NCI-H2171 treated with DMSO at 0.1 percent for 48 hours (cell line): Measurements from ENCODE around the gene MTF1.

ENCODE experiments used
- DNase-seq: peaks from one replicate; lab custom pipeline; 2025; lab: John Stamatoyannopoulos, UW

MTF1 gene

GRCh38 chr1:37867784-37868183 is 8.4 kb upstream of the MTF1 start:
- DNase-seq: no peak

GRCh38 chr1:37866491-37866890 is 7.1 kb upstream of the MTF1 start:
- no peak for DNase-seq

- no peak for DNase-seq
Measured at GRCh38 chr1:37865348-37866120, 6.1 kb upstream of the MTF1 start.

- DNase-seq: no peak
Measured at GRCh38 chr1:37862330-37862729, 2.9 kb upstream of the MTF1 start.

- no peak for DNase-seq
Measured at GRCh38 chr1:37861151-37861550, 1.8 kb upstream of the MTF1 start.

GRCh38 chr1:37860346-37860666 is 914 bp upstream of the MTF1 start:
- DNase-seq: no peak

- DNase-seq: no peak
Measured at GRCh38 chr1:37858931-37859506, 373 bp downstream of the MTF1 start.

GRCh38 chr1:37854406-37854805 is 5.0 kb downstream of the MTF1 start:
- no peak for DNase-seq

GRCh38 chr1:37853157-37853556 is 6.2 kb downstream of the MTF1 start:
- no peak for DNase-seq

GRCh38 chr1:37851782-37852210 is 7.6 kb downstream of the MTF1 start:
- DNase-seq: no peak

- no peak for DNase-seq
Measured at GRCh38 chr1:37851262-37851661, 8.1 kb downstream of the MTF1 start.

- no peak for DNase-seq
Measured at GRCh38 chr1:37850352-37850955, 8.9 kb downstream of the MTF1 start.

GRCh38 chr1:37849480-37849879 is 9.9 kb downstream of the MTF1 start:
- DNase-seq: no peak

- DNase-seq: no peak
Measured at GRCh38 chr1:37846647-37847339, 12.6 kb downstream of the MTF1 start.

- DNase-seq: no peak
Measured at GRCh38 chr1:37845786-37846185, 13.6 kb downstream of the MTF1 start.

GRCh38 chr1:37845049-37845646 is 14.2 kb downstream of the MTF1 start:
- no peak for DNase-seq

- DNase-seq: no peak
Measured at GRCh38 chr1:37844536-37844935, 14.9 kb downstream of the MTF1 start.

GRCh38 chr1:37841652-37842051 is 17.7 kb downstream of the MTF1 start:
- no peak for DNase-seq

GRCh38 chr1:37840711-37841110 is 18.7 kb downstream of the MTF1 start:
- DNase-seq: no peak

- no peak for DNase-seq
Measured at GRCh38 chr1:37839676-37840075, 19.7 kb downstream of the MTF1 start.

GRCh38 chr1:37836788-37837187 is 22.6 kb downstream of the MTF1 start:
- DNase-seq: no peak

GRCh38 chr1:37831809-37832208 is 27.6 kb downstream of the MTF1 start:
- DNase-seq: no peak

- no peak for DNase-seq
Measured at GRCh38 chr1:37831109-37831508, 28.3 kb downstream of the MTF1 start.
